Measurements from ENCODE around the gene DCBLD2.

- TF ChIP-seq POLR2A (IDR thresholded peaks at IDR 0.05; ENCODE audit: low read depth, low read length) (no peak), CTCF (IDR thresholded peaks at IDR 0.05; ENCODE audit: extremely low read depth in 1 of 2, insufficient read depth in 1 of 2, low read depth in 1 of 2, low read length in 2 of 2) (no peak), POLR2AphosphoS5 (IDR thresholded peaks at IDR 0.05; ENCODE audit: insufficient read depth, low read depth, low read length) (no peak), EZH2 (IDR thresholded peaks at IDR 0.05; ENCODE audit: borderline replicate concordance, low read depth, low read length, severe bottlenecking) (no peak), JUN (IDR thresholded peaks at IDR 0.05; ENCODE audit: borderline replicate concordance, insufficient read depth, insufficient read length, low read depth) (no peak), FOS (IDR thresholded peaks at IDR 0.05; ENCODE audit: borderline replicate concordance, insufficient read depth, low read length) (no peak), MYC (IDR thresholded peaks at IDR 0.05; ENCODE audit: low read depth, low read length) (no peak), GATA2 (IDR thresholded peaks at IDR 0.05; ENCODE audit: insufficient read depth, insufficient read length, low read depth, low read length) (no peak)
- TF ChIP-seq, protein P1, sequence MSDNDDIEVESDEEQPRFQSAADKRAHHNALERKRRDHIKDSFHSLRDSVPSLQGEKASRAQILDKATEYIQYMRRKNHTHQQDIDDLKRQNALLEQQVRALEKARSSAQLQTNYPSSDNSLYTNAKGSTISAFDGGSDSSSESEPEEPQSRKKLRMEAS (IDR thresholded peaks at IDR 0.05; ENCODE audit: insufficient read depth, insufficient read length): no peak
These were observed 102.7 kb downstream of the DCBLD2 start for GRCh38 chr3:98798820-98799219.
